ENCODE measurements around the gene KIAA0930.

Gene KIAA0930

DNA sequence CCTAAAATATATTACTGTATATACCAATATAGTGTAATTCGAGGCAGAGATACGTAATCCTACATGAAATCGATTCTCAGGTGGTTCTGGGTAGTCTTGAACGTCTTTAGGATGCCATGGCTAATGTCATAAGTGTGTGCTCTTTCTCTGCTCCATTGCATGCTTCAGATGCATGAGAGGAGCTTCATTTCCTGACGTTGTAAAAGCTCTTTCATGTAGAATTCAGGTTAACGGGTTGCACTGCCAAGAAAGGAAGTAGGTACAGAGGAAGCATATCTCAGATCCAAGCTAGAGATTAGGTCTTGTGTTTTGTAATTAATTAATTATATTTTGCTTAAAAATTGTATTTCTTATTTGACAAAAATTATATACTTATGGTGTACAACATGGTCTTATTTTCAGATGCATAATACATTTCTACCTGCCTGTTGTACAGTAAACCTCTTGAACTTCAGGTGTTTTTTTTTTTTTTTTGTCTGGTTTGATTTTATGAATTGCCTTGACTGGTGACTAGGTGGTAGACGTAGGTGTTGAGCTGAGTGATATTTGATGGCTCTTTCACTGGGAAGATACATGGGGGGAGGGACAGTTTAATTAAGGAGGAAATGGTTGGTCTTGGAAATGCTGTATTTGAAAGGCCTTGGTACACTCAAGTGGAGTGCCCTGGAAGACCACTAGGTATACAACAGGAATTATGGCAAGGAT lies 67.7 kb downstream of the KIAA0930 start:
- DNase-seq (ENCODE audit: low spot score): peak; percentile 64

GRCh38 chr22:45171830-45172229 lies 68.9 kb downstream of the KIAA0930 start:
- no peak for DNase-seq (ENCODE audit: low spot score)

- no peak for DNase-seq (ENCODE audit: low spot score)
Observed at GRCh38 chr22:45169591-45170466, 70.9 kb downstream of the KIAA0930 start.

GRCh38 chr22:45166932-45167331 lies 73.8 kb downstream of the KIAA0930 start:
- no peak for DNase-seq (ENCODE audit: low spot score)

DNA sequence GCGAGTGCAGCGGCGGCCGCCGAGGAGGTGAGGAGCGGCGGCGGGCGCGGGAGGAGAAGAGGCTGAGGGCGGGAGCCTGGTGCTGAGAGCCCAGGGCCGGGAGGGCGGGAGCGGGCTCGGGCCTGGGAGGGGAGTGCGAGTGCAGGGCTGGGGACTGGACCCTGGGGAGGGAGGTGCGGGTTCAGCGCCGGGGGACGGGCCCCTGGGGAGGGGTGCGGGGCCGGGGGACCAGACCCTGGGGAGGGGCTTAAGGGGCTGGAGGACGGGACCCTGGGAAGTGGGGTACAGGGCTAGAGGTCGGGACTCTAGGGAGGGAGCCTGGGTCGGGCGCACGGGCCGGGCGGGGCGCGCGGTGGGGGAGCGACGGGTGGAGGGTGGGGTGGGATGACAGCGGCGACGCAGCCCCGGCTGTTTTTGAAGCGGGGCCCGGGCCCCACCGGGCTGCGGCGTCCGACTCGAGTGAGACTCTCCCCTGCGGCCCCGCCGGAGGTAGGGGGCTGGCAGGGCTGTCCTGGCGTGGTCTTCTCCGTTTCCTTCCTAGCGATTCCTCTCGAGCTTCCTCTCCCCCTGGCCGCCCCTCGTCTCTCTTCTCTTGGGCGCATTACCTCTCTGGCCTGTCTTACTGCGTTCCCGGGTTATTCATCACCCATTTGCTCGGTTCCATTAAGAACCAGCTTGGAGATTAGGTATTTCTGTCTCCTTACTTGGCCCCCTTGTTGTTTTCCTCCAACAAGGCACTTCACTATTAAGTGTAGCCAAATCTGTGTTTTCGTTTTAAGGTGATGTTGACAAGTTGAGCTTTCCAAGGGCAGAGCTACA lies 76.2 kb downstream of the KIAA0930 start:
- peak; percentile 12 for DNase-seq (ENCODE audit: low spot score)

- peak; percentile 96 for DNase-seq (ENCODE audit: low spot score)
Observed at GRCh38 chr22:45163451-45164269, 77.0 kb downstream of the KIAA0930 start, which contains the start of gene NUP50. Gene NUP50 (plus strand): TSS chr22:45163925. CDS start chr22:45168178, 4,253 bp downstream.

- DNase-seq (ENCODE audit: low spot score): no peak
Observed at GRCh38 chr22:45163099-45163450, 77.6 kb downstream of the KIAA0930 start.

DNA sequence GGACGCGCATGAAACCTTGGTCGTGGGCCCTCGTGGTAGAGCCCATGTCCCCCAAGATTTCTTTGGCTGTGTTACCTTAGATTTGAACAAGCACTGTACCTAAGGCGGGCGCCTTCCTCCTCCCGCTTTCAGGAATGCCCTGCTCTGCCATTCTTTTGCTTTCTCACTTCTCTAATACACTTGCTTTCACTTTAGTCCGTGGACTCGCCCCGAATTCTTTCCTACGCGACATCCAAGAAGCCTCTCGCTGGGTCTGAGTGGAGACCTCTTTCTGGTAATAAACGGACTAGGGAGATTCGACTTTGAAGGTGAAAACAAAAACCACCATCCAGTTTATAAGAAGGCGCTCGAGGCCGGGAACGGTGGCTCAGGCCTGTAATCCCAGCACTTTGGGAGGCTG lies 78.2 kb downstream of the KIAA0930 start:
- DNase-seq (ENCODE audit: low spot score): no peak

GRCh38 chr22:45159652-45160462 lies 80.8 kb downstream of the KIAA0930 start:
- DNase-seq (ENCODE audit: low spot score): no peak

- no peak for DNase-seq (ENCODE audit: low spot score)
Observed at GRCh38 chr22:45157907-45158306, 82.8 kb downstream of the KIAA0930 start.

- no peak for DNase-seq (ENCODE audit: low spot score)
Observed at GRCh38 chr22:45155050-45155840, 85.4 kb downstream of the KIAA0930 start.

DNA sequence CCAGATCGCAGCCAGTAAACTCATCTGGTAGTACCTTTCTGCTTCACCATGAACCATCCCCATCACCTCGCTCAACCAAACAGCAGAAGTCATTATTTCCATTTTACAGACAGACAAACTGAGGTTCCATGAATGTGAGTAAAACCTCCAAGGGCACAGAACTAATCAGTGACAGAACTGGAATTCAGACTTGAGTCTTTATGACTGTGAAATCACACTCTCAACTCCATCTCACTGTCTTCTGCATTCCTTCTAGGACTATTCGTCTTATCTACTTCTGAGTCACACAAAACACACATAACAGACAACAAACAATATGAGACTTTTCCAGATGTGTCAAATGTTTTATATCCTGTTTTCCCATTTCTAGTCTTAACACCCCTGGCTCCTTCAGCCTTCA lies 86.3 kb downstream of the KIAA0930 start:
- no peak for DNase-seq (ENCODE audit: low spot score)

DNA sequence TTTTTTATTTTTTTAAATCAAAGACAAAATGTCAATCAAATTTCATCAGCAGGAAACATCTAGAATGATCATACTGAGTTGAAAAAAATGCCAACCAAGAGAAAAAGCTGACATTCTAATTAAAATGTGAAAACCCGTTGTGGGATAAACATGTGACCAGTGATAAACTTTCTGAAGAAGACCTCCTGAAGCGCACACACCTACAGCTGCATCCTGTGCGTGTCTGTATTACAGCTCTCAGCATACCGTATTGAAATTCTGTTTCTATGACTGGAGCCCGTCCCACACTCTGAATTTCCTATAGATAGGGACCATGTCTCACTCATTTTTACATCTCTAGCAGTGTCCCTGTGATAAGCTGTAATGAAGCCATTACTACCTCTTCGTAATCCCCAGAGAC lies 89.2 kb downstream of the KIAA0930 start:
- no peak for DNase-seq (ENCODE audit: low spot score)

DNA sequence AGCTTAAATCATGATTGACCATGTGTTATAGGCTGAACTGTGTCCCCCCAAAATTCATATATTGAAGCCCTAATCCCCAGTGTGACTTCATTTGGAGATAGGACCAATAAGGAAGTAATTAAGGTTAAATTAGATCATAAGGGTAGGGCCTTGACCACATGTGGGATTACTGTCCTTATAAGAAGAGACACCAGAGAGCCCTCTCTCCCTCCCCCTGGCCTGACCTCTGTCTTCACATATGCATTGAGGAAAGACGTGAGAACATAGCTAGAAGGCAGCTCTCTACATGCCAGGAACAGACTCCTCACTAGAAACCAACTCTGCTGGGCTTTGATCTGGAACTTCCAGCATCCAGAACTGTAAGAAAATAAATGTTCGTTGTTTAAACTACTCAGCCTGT lies 90.6 kb downstream of the KIAA0930 start:
- DNase-seq (ENCODE audit: low spot score): no peak

GRCh38 chr22:45149671-45150070 lies 91.0 kb downstream of the KIAA0930 start:
- no peak for DNase-seq (ENCODE audit: low spot score)

DNA sequence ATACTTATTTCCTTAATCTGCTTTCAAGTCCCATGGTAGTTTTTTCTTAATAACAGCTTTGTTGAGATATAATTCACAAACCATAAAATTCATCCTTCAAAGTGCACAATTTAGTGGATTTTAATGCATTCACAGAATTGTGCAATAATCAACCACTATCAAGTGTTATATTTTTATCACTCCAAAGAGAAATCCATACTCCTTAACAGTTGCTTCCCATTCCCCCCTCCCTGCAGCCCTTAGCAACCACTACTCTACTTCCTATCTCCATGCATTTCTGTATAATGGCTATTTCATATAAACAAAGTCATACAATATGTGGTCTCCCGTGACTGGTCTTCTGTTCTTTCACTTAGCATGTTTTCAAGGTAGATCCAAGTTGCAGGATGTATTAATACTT lies 95.8 kb downstream of the KIAA0930 start:
- no peak for DNase-seq (ENCODE audit: low spot score)

DNA sequence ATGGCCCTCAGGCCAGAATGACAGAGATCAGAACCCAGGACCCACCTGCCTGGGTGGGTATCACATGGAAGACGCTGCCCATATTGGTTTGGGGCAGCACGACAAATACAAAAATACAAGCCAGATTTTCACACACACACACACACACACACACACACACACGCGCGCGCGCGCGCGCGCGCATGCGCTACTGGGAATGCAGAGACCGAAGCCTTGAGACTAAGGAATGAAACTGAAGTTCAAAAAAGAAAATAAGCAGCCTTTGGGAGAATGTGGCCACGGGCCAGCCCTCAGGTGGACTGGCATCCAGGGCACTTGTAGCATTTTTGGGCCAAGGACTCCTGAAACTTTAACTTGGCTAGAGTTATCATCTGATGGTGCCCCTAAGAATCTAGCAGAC lies 98.3 kb downstream of the KIAA0930 start:
- no peak for DNase-seq (ENCODE audit: low spot score)
